Caco-2 (cell line): ENCODE measurements around the gene ZG16. TPM values are rescaled to one million over a fixed set of nuclear protein-coding genes. Genes with fewer than 3 reads are reported as not detected.
A peak's percentile ranks its signal among the peaks of the same experiment; 100 is the strongest.
"Not testable (repeated sequence)": the region's sequence is repeated elsewhere in the genome, so short reads cannot be mapped to it uniquely, and the experiment has no call there.

Experiments
- BruUV-seq: library from RNA; stranded (reverse); fragments of 400-500 nt; replicated peaks from 2 replicates; lab custom pipeline; 2021; lab: Mats Ljungman, UMichigan
- CTCF ChIA-PET: fragments of 300-600 bp; sonication (Branson Sonifier 250); formaldehyde crosslinking; loops from one replicate; lab custom pipeline; 2022; ENCODE audit warnings: antibody characterized with exemption; lab: Charles Lee
- POLR2A ChIA-PET: fragments of 300-600 bp; sonication (Branson Sonifier 250); formaldehyde crosslinking; loops from one replicate; lab custom pipeline; 2022; ENCODE audit warnings: antibody characterized with exemption; lab: Charles Lee
- DNase-seq, 2 experiments: peaks; one replicate each; pipeline versions ENCODE4 v3.0.0 to v3.0.0-alpha.2; 2020 to 2022
- H3K27me3 ChIP-seq: replicated peaks from 2 replicates; pipeline ENCODE4 v1.6.0; 2011; ENCODE audit warnings: low read length; ENCODE audit not compliant: control insufficient read depth, insufficient read depth
- H3K36me3 ChIP-seq: 2 replicates; pipeline ENCODE4 v1.5.1; 2011; ENCODE audit warnings: low read length; ENCODE audit not compliant: control insufficient read depth, insufficient read depth
- H3K4me1 ChIP-seq: fragments of 250-450 bp; sonication (Bioruptor Pico); 2 replicates; pipeline ENCODE4 v1.5.1; 2020; ENCODE audit warnings: mild to moderate bottlenecking
- H3K4me3 ChIP-seq: 2 replicates; pipeline ENCODE4 v1.5.1; 2011; ENCODE audit warnings: low read depth, mild to moderate bottlenecking, control low read depth, low read length
- H3K9me3 ChIP-seq: fragments of 250-450 bp; sonication (Bioruptor Pico); 2 replicates; pipeline ENCODE4 v1.5.1; 2020; ENCODE audit warnings: mild to moderate bottlenecking, moderate library complexity
- H3K27ac Mint-ChIP-seq: one replicate; pipeline ENCODE4 v1.8.0; 2022; ENCODE audit warnings: mixed read lengths; ENCODE audit not compliant: unreplicated experiment
- H3K27me3 Mint-ChIP-seq: one replicate; pipeline ENCODE4 v1.8.0; 2022; ENCODE audit warnings: mixed read lengths; ENCODE audit not compliant: insufficient read depth, unreplicated experiment
- H3K36me3 Mint-ChIP-seq: one replicate; pipeline ENCODE4 v1.8.0; 2022; ENCODE audit warnings: mild to moderate bottlenecking, mixed read lengths; ENCODE audit not compliant: insufficient read depth, unreplicated experiment
- H3K4me1 Mint-ChIP-seq: one replicate; pipeline ENCODE4 v1.8.0; 2022; ENCODE audit warnings: low read depth, mixed read lengths; ENCODE audit not compliant: unreplicated experiment
- H3K4me3 Mint-ChIP-seq: one replicate; pipeline ENCODE4 v1.8.0; 2022; ENCODE audit warnings: mild to moderate bottlenecking, moderate library complexity, mixed read lengths; ENCODE audit not compliant: unreplicated experiment
- H3K9me3 Mint-ChIP-seq: one replicate; pipeline ENCODE4 v1.8.0; 2022; ENCODE audit warnings: mixed read lengths; ENCODE audit not compliant: unreplicated experiment
- intact Hi-C: fragments of 100-400 bp; cut with micrococcal nuclease; formaldehyde crosslinking; loops from one replicate; pipeline ENCODE4 v1.10.0; 2022; ENCODE audit not compliant: unreplicated experiment
- total RNA-seq: library from RNA; stranded (reverse); gene quantifications from 2 replicates; pipeline ENCODE4 v1.2.3, GENCODE V29; 2022
- TF ChIP-seq, protein P1 (sequence below), 2 experiments: fragments of 200-600 bp in 1 of 2; IDR thresholded peaks; 1 replicate in 1 of 2; 2 replicates in 1 of 2; pipeline versions ENCODE4 v1.5.1 to v1.8.0; 2011 to 2022; ENCODE audit warnings: antibody characterized with exemption in 1 of 2, control low read depth in 1 of 2, inconsistent platforms in 1 of 2, low read depth in 1 of 2, low read length in 1 of 2, mild to moderate bottlenecking in 1 of 2, moderate library complexity in 1 of 2; ENCODE audit not compliant: insufficient read depth in 1 of 2, severe bottlenecking in 1 of 2, unreplicated experiment in 1 of 2

The ZG16 gene
- total RNA-seq, 1 experiment from 2014 or later, result 1.9 TPM

- intact Hi-C loops, result loop anchor here (1.0 to 2.0 kb wide), 6 partner anchors 14 to 91 kb away; no protein-coding TSS in a partner anchor
- peaks cover 2% of the 10 kb centered on the region for H3K36me3 ChIP-seq
- CTCF ChIA-PET, result interaction anchor here (0.8 to 1.8 kb wide), 6 partner anchors 11 to 241 kb away, joined by 4 to 10 read pairs (median 7); partner anchors contain the start of gene PAGR1
- H3K27ac Mint-ChIP-seq, result peak overlapping the region; percentile 92
- peaks cover 41% of the 10 kb centered on the region for H3K36me3 Mint-ChIP-seq
- peak overlapping the region; percentile 79 for H3K4me3 Mint-ChIP-seq
- H3K9me3 Mint-ChIP-seq, result no peaks in the 10 kb centered on the region
- no peaks in the 10 kb centered on the region for H3K27me3 Mint-ChIP-seq
- TSS peak; percentile 65 for BruUV-seq
- H3K4me1 ChIP-seq, result 0 out of 2 replicates have a peak, but pooled peaks cover 5% of the 10 kb centered on the region
- POLR2A ChIA-PET, result interaction anchor here (0.5 to 1.6 kb wide), 8 partner anchors 10 to 111 kb away, joined by 3 to 7 read pairs (median 6); partner anchors contain the start of gene PAGR1
- no peaks in the 10 kb centered on the region for H3K27me3 ChIP-seq
- peaks cover 22% of the 10 kb centered on the region for H3K4me1 Mint-ChIP-seq
- DNase-seq, result no peak
- no peaks in the 10 kb centered on the region for H3K9me3 ChIP-seq
- TF ChIP-seq, protein P1, sequence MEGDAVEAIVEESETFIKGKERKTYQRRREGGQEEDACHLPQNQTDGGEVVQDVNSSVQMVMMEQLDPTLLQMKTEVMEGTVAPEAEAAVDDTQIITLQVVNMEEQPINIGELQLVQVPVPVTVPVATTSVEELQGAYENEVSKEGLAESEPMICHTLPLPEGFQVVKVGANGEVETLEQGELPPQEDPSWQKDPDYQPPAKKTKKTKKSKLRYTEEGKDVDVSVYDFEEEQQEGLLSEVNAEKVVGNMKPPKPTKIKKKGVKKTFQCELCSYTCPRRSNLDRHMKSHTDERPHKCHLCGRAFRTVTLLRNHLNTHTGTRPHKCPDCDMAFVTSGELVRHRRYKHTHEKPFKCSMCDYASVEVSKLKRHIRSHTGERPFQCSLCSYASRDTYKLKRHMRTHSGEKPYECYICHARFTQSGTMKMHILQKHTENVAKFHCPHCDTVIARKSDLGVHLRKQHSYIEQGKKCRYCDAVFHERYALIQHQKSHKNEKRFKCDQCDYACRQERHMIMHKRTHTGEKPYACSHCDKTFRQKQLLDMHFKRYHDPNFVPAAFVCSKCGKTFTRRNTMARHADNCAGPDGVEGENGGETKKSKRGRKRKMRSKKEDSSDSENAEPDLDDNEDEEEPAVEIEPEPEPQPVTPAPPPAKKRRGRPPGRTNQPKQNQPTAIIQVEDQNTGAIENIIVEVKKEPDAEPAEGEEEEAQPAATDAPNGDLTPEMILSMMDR (IDR thresholded peaks at IDR 0.05; ENCODE audit: insufficient read depth in 1 of 2, low read depth in 1 of 2, low read length in 1 of 2, severe bottlenecking in 1 of 2, unreplicated experiment in 1 of 2), result no peak
- peak overlapping the region; percentile 98 for H3K4me3 ChIP-seq
These were observed 13.1 kb downstream of the ZG16 start for GRCh38 chr16:29790949-29791844.

- Histone ChIP-seq H3K9me3 (no peaks in the 10 kb centered on the region), H3K4me1 (0 out of 2 replicates have a peak, but pooled peaks cover 5% of the 10 kb centered on the region), H3K27me3 (no peaks in the 10 kb centered on the region), H3K4me3 (peak overlapping the region; percentile 98), H3K36me3 (peaks cover 2% of the 10 kb centered on the region)
- CTCF ChIA-PET, result no interaction called here
- BruUV-seq, result no TSS peak
- H3K36me3 Mint-ChIP-seq, result peaks cover 44% of the 10 kb centered on the region
- peaks cover 22% of the 10 kb centered on the region for H3K4me1 Mint-ChIP-seq
- TF ChIP-seq, protein P1 (IDR thresholded peaks at IDR 0.05; ENCODE audit: insufficient read depth in 1 of 2, low read depth in 1 of 2, low read length in 1 of 2, severe bottlenecking in 1 of 2, unreplicated experiment in 1 of 2), result no peak
- POLR2A ChIA-PET, result no interaction called here
- intact Hi-C loops, result loop anchor here (2.0 kb wide), 1 partner anchor 13 kb away; no protein-coding TSS in a partner anchor
- peak overlapping the region; percentile 79 for H3K4me3 Mint-ChIP-seq
- H3K9me3 Mint-ChIP-seq, result no peaks in the 10 kb centered on the region
- DNase-seq, result no peak
- H3K27ac Mint-ChIP-seq, result peak overlapping the region; percentile 92
- H3K27me3 Mint-ChIP-seq, result no peaks in the 10 kb centered on the region
These were observed 14.1 kb downstream of the ZG16 start for GRCh38 chr16:29791845-29792807.

- H3K27me3 ChIP-seq, H3K27me3 Mint-ChIP-seq, H3K9me3 Mint-ChIP-seq, BruUV-seq, H3K36me3 ChIP-seq, CTCF ChIA-PET, DNase-seq, H3K4me3 ChIP-seq, intact Hi-C loops, H3K9me3 ChIP-seq, H3K27ac Mint-ChIP-seq, H3K4me1 ChIP-seq, POLR2A ChIA-PET: not testable (repeated sequence)
- peaks cover 22% of the 10 kb centered on the region for H3K4me1 Mint-ChIP-seq
- peaks cover 49% of the 10 kb centered on the region for H3K36me3 Mint-ChIP-seq
- H3K4me3 Mint-ChIP-seq, result peak overlapping the region; percentile 79
These were observed 15.1 kb downstream of the ZG16 start for GRCh38 chr16:29793153-29793552.
